Peyer's patch (tissue), 4 donors: Measurements from ENCODE around the gene TSR1.

Experiments
- POLR2A ChIP-seq, 2 donors: fragments of 450-650 bp; IDR thresholded peaks; one replicate each; pipeline ENCODE4 v1.5.1; 2017; ENCODE audit warnings: antibody characterized with exemption in 2 of 2, mild to moderate bottlenecking in 2 of 2, moderate library complexity in 2 of 2
- TF ChIP-seq, protein P1 (sequence below), 6 experiments: fragments of 450-650 bp in 4 of 6; fragments of 200-600 bp in 2 of 6; sonication (generic) in 1 of 6; IDR thresholded peaks; one replicate each; pipeline ENCODE4 v1.5.1; 2017 to 2019; ENCODE audit warnings: antibody characterized with exemption in 6 of 6, mild to moderate bottlenecking in 3 of 6, moderate library complexity in 1 of 6

DNA sequence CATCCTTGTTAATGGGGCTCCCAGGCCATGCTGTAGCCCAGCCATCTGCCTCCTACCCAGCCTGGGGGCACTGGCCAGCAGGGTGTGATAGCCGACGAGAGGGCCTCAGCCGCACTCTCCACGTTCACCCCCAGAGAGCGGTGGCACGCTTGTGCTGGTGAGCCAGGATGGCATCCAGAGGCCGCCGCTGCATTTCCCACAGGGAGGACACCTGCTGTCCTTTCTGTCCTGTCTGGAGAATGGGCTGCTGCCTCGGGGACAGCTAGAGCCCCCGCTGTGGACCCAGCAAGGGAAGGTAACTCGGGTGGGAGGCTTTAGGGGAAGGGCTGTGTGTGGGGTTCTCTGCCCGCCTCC, 28.5 kb upstream of the TSR1 start:
- TF ChIP-seq, protein P1, sequence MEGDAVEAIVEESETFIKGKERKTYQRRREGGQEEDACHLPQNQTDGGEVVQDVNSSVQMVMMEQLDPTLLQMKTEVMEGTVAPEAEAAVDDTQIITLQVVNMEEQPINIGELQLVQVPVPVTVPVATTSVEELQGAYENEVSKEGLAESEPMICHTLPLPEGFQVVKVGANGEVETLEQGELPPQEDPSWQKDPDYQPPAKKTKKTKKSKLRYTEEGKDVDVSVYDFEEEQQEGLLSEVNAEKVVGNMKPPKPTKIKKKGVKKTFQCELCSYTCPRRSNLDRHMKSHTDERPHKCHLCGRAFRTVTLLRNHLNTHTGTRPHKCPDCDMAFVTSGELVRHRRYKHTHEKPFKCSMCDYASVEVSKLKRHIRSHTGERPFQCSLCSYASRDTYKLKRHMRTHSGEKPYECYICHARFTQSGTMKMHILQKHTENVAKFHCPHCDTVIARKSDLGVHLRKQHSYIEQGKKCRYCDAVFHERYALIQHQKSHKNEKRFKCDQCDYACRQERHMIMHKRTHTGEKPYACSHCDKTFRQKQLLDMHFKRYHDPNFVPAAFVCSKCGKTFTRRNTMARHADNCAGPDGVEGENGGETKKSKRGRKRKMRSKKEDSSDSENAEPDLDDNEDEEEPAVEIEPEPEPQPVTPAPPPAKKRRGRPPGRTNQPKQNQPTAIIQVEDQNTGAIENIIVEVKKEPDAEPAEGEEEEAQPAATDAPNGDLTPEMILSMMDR (IDR thresholded peaks at IDR 0.05), result no peak
- TF ChIP-seq POLR2A (IDR thresholded peaks at IDR 0.05), result no peak
